Fibroblast of lung (primary cell): ENCODE results near the gene JMJD7.

Experiments used
- CTCF ChIP-seq, 2 donors: IDR thresholded peaks in 1 of 2; conservative IDR thresholded peaks in 1 of 2; 1 replicate in 1 of 2; 2 replicates in 1 of 2; pipeline ENCODE4 v1.5.1; 2011 to 2012; ENCODE audit warnings: low read length in 2 of 2, control low read depth in 1 of 2, inconsistent platforms in 1 of 2, low read depth in 1 of 2, mild to moderate bottlenecking in 1 of 2
- EZH2 ChIP-seq: IDR thresholded peaks from 2 replicates; pipeline ENCODE4 v1.5.1; 2012; ENCODE audit warnings: low read length, control low read depth, mild to moderate bottlenecking; ENCODE audit errors: missing control alignments

- TF ChIP-seq EZH2 (no peak), CTCF (conservative IDR thresholded peaks at IDR 0.05 in 1 of 2, IDR thresholded peaks at IDR 0.05 in 1 of 2; ENCODE audit: low read depth in 1 of 2, low read length in 2 of 2) (no peak)
Measured at GRCh38 chr15:41861736-41862356, 34.0 kb downstream of the JMJD7 start.
